ENCODE measurements around the gene SUCLA2. TPM values are rescaled to one million over a fixed set of nuclear protein-coding genes. Genes with fewer than 3 reads are reported as not detected.

The SUCLA2 gene
- total and polyA plus RNA-seq, 2 of the 8 experiments (the other 6 are each of a cell fraction or from before 2014, with no cell fraction given) = 23.5 to 78.8 TPM

DNA sequence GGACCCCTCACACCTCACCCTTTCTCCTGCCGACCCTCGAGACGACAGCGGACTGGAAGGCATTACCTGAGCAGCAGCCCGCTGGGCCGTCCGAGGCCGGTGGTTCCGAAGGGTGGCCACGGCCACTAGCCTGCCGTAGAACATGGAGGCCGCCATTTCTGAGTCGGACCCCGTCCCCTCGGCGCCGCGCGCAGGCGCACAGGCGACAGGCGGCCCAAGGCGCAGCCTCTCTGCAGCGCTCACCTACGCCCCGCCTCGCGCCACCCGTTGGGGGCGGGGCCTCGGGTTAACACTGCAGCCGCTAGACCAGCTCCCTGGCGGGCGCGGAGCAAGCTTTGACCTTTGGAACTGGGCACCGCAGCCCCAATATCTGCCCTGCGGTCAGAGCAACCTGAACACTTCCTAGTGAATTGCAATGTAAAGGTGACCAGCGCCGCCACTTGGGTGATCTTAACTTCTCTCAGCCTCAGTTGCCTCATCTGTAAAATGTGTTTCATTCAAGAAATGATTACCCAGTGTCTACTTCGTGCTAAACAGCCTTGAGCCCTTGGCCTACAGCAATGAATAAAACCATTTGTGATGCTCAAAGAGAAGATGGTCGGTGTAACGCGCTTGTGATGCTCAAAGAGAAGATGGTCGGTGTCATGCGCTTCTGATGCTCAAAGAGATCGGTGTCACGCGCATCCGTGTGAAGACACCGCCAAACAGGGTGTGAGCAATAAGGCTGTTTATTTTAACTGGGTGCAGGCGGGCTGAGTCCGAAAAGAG lies at the start of gene SUCLA2 (continued):
- peak in 1 of 2 experiments; percentile 43; a peak in 1 of 4 replicates for TF ChIP-seq SIN3A (conservative IDR thresholded peaks at IDR 0.05 in 1 of 2, IDR thresholded peaks at IDR 0.05 in 1 of 2; ENCODE audit: low read depth in 1 of 2, low read length in 2 of 2)
- peak; percentile 57 to 86 for TF ChIP-seq POLR2A (IDR thresholded peaks at IDR 0.05; ENCODE audit: control extremely low read depth in 1 of 2, low read depth in 2 of 2, low read length in 2 of 2)
- TF ChIP-seq JUN (IDR thresholded peaks at IDR 0.05; ENCODE audit: low read depth, low read length) = no peak
- TF ChIP-seq SAP30 (IDR thresholded peaks at IDR 0.05; ENCODE audit: insufficient read depth, insufficient replicate concordance, low read length) = no peak
